ENCODE results near the gene EID2B.

The EID2B gene

DNA sequence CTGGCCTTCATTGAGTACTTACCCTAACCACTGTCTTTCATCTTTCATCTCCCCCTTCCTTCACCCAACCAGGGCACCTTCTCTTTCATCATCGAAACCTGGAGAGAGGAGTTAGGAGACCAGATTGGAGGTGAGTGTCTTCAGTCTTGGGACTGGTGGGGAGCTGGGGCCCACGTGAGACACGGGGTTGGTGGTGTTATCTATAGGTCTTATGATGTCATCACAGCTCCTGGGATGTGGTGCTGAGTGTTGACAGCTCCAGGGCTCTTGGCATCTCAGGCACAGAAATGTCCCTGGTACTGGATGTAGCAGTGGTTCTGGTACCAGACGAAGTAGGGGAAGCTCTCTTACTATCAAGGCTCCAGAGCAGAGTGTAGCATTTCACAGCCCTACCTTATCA is 32.1 kb downstream of the EID2B start:
- H3K27me3 ChIP-seq (ENCODE audit: insufficient read depth, low read length): peaks cover 5% of the 10 kb centered on the region
- no peak overlapping the region for H3K4me2 ChIP-seq (ENCODE audit: low read length)
- no peaks in the 10 kb centered on the region for H4K20me1 ChIP-seq (ENCODE audit: insufficient read depth, low read length)
- H3K9ac ChIP-seq (ENCODE audit: low read length): no peak overlapping the region
- H3K27ac ChIP-seq (ENCODE audit: low read depth, low read length, poor library complexity, severe bottlenecking): no peak overlapping the region
- no peaks in the 10 kb centered on the region; the same call in 1 of the 2 replicates for H3K36me3 ChIP-seq (ENCODE audit: insufficient read depth, low read length)
- no peak for TF ChIP-seq CTCF (IDR thresholded peaks at IDR 0.05; ENCODE audit: low read length)
- no peak for TF ChIP-seq EZH2 (IDR thresholded peaks at IDR 0.05; ENCODE audit: borderline replicate concordance, low read length)
- no peaks in the 10 kb centered on the region for H3K9me3 ChIP-seq (ENCODE audit: low read length)
- H3K4me1 ChIP-seq (ENCODE audit: insufficient read depth, low read length, severe bottlenecking): peaks cover 27% of the 10 kb centered on the region
- no peaks in the 10 kb centered on the region for H3K9me2 ChIP-seq (ENCODE audit: low read depth, low read length)
- no peak overlapping the region for H3K4me3 ChIP-seq (ENCODE audit: low read depth, low read length, poor library complexity, severe bottlenecking)
- no peaks in the 10 kb centered on the region for H3K79me2 ChIP-seq (ENCODE audit: insufficient read depth, low read length)
- H2AFZ ChIP-seq (ENCODE audit: low read length): no peak overlapping the region
- H3F3A ChIP-seq (ENCODE audit: insufficient read depth, low read length): no peaks in the 10 kb centered on the region

DNA sequence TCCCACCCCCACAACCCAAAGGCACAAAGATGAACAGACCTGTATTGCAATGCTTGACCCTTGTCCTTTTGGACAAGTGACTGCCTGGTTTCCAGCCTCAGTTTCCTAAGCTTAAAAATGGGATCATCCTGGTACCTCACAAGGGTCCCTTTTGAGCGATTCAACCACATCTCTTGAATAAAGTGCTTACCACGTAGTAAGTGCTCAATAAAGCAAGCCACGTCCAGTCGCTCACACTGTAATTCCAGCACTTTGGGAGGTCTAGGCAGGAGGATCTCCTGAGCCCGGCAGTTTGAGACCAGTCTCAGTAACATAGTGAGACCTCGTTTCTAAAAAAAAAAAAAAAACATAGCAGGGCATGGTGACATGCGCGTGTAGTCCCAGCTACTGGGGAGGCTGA is 32.7 kb downstream of the EID2B start:
- H3K36me3 ChIP-seq (ENCODE audit: insufficient read depth, low read length): no peaks in the 10 kb centered on the region; the same call in 1 of the 2 replicates
- H4K20me1 ChIP-seq (ENCODE audit: insufficient read depth, low read length): no peaks in the 10 kb centered on the region
- no peaks in the 10 kb centered on the region for H3K79me2 ChIP-seq (ENCODE audit: insufficient read depth, low read length)
- H3K27ac ChIP-seq (ENCODE audit: low read depth, low read length, poor library complexity, severe bottlenecking): no peak overlapping the region
- no peaks in the 10 kb centered on the region for H3K9me3 ChIP-seq (ENCODE audit: low read length)
- no peaks in the 10 kb centered on the region for H3K9me2 ChIP-seq (ENCODE audit: low read depth, low read length)
- H3K9ac ChIP-seq (ENCODE audit: low read length): no peak overlapping the region
- H3K27me3 ChIP-seq (ENCODE audit: insufficient read depth, low read length): peaks cover 5% of the 10 kb centered on the region
- H2AFZ ChIP-seq (ENCODE audit: low read length): no peak overlapping the region
- H3K4me1 ChIP-seq (ENCODE audit: insufficient read depth, low read length, severe bottlenecking): peaks cover 27% of the 10 kb centered on the region
- no peak overlapping the region for H3K4me3 ChIP-seq (ENCODE audit: low read depth, low read length, poor library complexity, severe bottlenecking)
- H3F3A ChIP-seq (ENCODE audit: insufficient read depth, low read length): no peaks in the 10 kb centered on the region
- no peak for TF ChIP-seq EZH2 (IDR thresholded peaks at IDR 0.05; ENCODE audit: borderline replicate concordance, low read length)
- no peak for TF ChIP-seq CTCF (IDR thresholded peaks at IDR 0.05; ENCODE audit: low read length)
- peak overlapping the region; percentile 84; the same call in 1 of the 2 replicates for H3K4me2 ChIP-seq (ENCODE audit: low read length)

- Histone ChIP-seq H3K9ac (ENCODE audit: low read length) (peak within 1 kb of the TSS; percentile 52), H3K9me2 (ENCODE audit: low read depth, low read length) (no peaks in the 10 kb centered on the region)
These were observed 33.6 kb downstream of the EID2B start, which contains the start of gene DLL3 for GRCh38 chr19:39498798-39499642. Gene DLL3 (plus strand): TSS chr19:39498947. CDS start chr19:39498975, 28 bp downstream.

More at GRCh38 chr19:39498798-39499642, 33.6 kb downstream of the EID2B start, which contains the start of gene DLL3:
- no peak within 1 kb of the TSS for H2AFZ ChIP-seq (ENCODE audit: low read length)
- no peaks in the 10 kb centered on the region for H4K20me1 ChIP-seq (ENCODE audit: insufficient read depth, low read length)
- H3K9me3 ChIP-seq (ENCODE audit: low read length): no peaks in the 10 kb centered on the region
- no peaks in the 10 kb centered on the region for H3K79me2 ChIP-seq (ENCODE audit: insufficient read depth, low read length)
- H3F3A ChIP-seq (ENCODE audit: insufficient read depth, low read length): no peaks in the 10 kb centered on the region
- peaks cover 27% of the 10 kb centered on the region for H3K4me1 ChIP-seq (ENCODE audit: insufficient read depth, low read length, severe bottlenecking)
- H3K4me2 ChIP-seq (ENCODE audit: low read length): peak within 1 kb of the TSS; percentile 84
- peak within 1 kb of the TSS; percentile 60 for H3K4me3 ChIP-seq (ENCODE audit: low read depth, low read length, poor library complexity, severe bottlenecking)
- peak within 1 kb of the TSS; percentile 65 for H3K27ac ChIP-seq (ENCODE audit: low read depth, low read length, poor library complexity, severe bottlenecking)
- no peaks in the 10 kb centered on the region; the same call in 1 of the 2 replicates for H3K36me3 ChIP-seq (ENCODE audit: insufficient read depth, low read length)
- TF ChIP-seq CTCF (IDR thresholded peaks at IDR 0.05; ENCODE audit: low read length) (no peak), EZH2 (IDR thresholded peaks at IDR 0.05; ENCODE audit: borderline replicate concordance, low read length) (no peak)
- H3K27me3 ChIP-seq (ENCODE audit: insufficient read depth, low read length): peaks cover 5% of the 10 kb centered on the region
